Esophagus mucosa (tissue), 1 donor: ENCODE results near the gene ILF2. TPM values are rescaled to one million over a fixed set of nuclear protein-coding genes. Genes with fewer than 3 reads are reported as not detected.
"Not testable (repeated sequence)": the region's sequence is repeated elsewhere in the genome, so short reads cannot be mapped to it uniquely, and the experiment has no call there.

Experiments used
- ATAC-seq: fragments of 200-7000 bp; cut with Tn5 transposase; one replicate; pipeline ENCODE4 v1.9.1; 2020
- total RNA-seq: library from RNA; stranded (reverse); gene quantifications from one replicate; pipeline ENCODE4 v1.2.4, GENCODE V29; 2023
- donor health status: DM: yes; HTN: yes; CAD: no.

Gene ILF2
- total RNA-seq, 1 donor from 2014 or later: 131 TPM

- ATAC-seq: peak; percentile 35
Measured at GRCh38 chr1:153679337-153680119, 8.7 kb upstream of the ILF2 start.

- peak; percentile 53 for ATAC-seq
Measured at GRCh38 chr1:153678519-153679336, 7.9 kb upstream of the ILF2 start, which contains the start of gene NPR1. Gene NPR1, plus strand, starts transcription at chr1:153678688. Its CDS starts 421 bp downstream, at chr1:153679109.

GRCh38 chr1:153677718-153678518, 7.1 kb upstream of the ILF2 start:
- peak; percentile 29 for ATAC-seq

GRCh38 chr1:153673511-153673910, 2.7 kb upstream of the ILF2 start:
- no peak for ATAC-seq

- not testable (repeated sequence) for ATAC-seq
Measured at GRCh38 chr1:153671628-153672353, 998 bp upstream of the ILF2 start.

- peak; percentile 15 for ATAC-seq
Measured at GRCh38 chr1:153670257-153670858, 435 bp downstream of the ILF2 start.

GRCh38 chr1:153669606-153670005, 1.2 kb downstream of the ILF2 start:
- no peak for ATAC-seq

GRCh38 chr1:153668672-153669071, 2.1 kb downstream of the ILF2 start:
- ATAC-seq: not testable (repeated sequence)

- no peak for ATAC-seq
Measured at GRCh38 chr1:153667439-153667838, 3.4 kb downstream of the ILF2 start.

- ATAC-seq: no peak
Measured at GRCh38 chr1:153663211-153663610, 7.6 kb downstream of the ILF2 start.

GRCh38 chr1:153662269-153662668, 8.5 kb downstream of the ILF2 start:
- no peak for ATAC-seq

GRCh38 chr1:153661111-153661708, 9.6 kb downstream of the ILF2 start:
- ATAC-seq: no peak

GRCh38 chr1:153659656-153660055, 11.1 kb downstream of the ILF2 start:
- ATAC-seq: no peak

- peak; percentile 1 for ATAC-seq
Measured at GRCh38 chr1:153659175-153659534, 11.6 kb downstream of the ILF2 start.

- peak; percentile 94 for ATAC-seq
Measured at GRCh38 chr1:153658400-153659174, 12.2 kb downstream of the ILF2 start, which contains the start of gene SNAPIN. Gene SNAPIN, plus strand, starts transcription at chr1:153658703. Its CDS starts 41 bp downstream, at chr1:153658744.

GRCh38 chr1:153655333-153655732, 15.5 kb downstream of the ILF2 start:
- no peak for ATAC-seq

GRCh38 chr1:153652805-153653500, 17.8 kb downstream of the ILF2 start:
- peak; percentile 60 for ATAC-seq

GRCh38 chr1:153651771-153652170, 19.0 kb downstream of the ILF2 start:
- no peak for ATAC-seq

GRCh38 chr1:153649863-153650235, 20.9 kb downstream of the ILF2 start:
- peak; percentile 2 for ATAC-seq
